ENCODE results near the gene PLCB3. TPM values are rescaled to one million over a fixed set of nuclear protein-coding genes. Genes with fewer than 3 reads are reported as not detected.
A peak's percentile ranks its signal among the peaks of the same experiment; 100 is the strongest.

Gene PLCB3
- polyA plus RNA-seq, 1 donor from 2014 or later = 2.1 TPM

DNA sequence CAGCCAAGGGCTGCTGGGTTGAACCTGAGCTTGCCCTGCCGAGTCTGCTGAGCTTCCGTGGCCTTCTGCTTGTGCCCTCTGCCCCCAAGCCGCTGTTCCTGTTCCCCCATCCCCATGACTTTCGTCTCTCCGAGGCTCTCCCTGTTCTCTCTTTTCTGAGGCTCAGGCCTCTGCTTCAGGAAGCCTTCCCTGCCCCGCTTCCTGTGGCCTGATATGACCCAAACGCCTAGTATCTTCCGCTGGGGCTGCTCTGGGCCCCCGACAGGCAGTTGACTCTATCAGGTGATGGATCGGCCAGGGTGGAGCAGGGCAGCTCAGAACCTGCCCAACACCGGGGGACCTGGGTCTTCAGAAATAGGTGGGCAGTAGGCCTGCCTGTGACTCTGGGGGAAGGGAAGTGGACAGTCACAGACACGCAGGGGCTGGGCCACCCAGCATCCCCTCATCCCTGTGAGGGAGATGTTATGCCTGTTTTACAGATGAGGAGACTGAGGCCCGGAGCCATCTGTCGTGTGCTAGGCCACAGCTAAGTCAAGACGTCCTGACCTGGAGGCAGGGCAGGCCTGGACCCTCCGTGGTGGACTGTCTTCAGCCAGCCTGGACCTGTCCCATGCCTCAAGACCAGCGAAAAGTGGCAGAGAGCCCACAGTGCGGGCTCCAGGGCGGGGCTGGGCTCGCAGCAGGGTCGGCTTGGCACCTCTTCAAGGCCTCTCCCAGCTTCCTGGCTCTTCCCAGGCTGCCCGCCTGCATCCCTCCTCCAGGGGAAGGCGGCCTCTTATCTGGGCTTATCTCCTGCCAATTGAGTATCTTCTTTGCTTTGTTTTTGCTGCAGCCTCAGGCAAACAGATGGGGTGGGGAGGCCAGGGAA is 16.9 kb downstream of the PLCB3 start:
- no peaks in the 10 kb centered on the region for H3K9me3 ChIP-seq (ENCODE audit: low read length)
- no peaks in the 10 kb centered on the region for H3K36me3 ChIP-seq (ENCODE audit: insufficient read depth, low read length)
- H3K27me3 ChIP-seq (ENCODE audit: insufficient read depth, low read depth, low read length) = no peaks in the 10 kb centered on the region
- peak overlapping the region; percentile 89 for H3K4me2 ChIP-seq (ENCODE audit: low read length)
- peaks cover 6% of the 10 kb centered on the region for H3F3A ChIP-seq (ENCODE audit: insufficient read depth, low read length, poor library complexity, severe bottlenecking)
- no peaks in the 10 kb centered on the region for H3K79me2 ChIP-seq (replicated peaks; ENCODE audit: insufficient read depth, low read length)
- no peaks in the 10 kb centered on the region for H4K20me1 ChIP-seq (ENCODE audit: insufficient read depth)
- no peak overlapping the region for H2AFZ ChIP-seq (ENCODE audit: low read depth, low read length)
- peak overlapping the region; percentile 87 for H3K9ac ChIP-seq (ENCODE audit: low read length)
- TF ChIP-seq, protein P1, sequence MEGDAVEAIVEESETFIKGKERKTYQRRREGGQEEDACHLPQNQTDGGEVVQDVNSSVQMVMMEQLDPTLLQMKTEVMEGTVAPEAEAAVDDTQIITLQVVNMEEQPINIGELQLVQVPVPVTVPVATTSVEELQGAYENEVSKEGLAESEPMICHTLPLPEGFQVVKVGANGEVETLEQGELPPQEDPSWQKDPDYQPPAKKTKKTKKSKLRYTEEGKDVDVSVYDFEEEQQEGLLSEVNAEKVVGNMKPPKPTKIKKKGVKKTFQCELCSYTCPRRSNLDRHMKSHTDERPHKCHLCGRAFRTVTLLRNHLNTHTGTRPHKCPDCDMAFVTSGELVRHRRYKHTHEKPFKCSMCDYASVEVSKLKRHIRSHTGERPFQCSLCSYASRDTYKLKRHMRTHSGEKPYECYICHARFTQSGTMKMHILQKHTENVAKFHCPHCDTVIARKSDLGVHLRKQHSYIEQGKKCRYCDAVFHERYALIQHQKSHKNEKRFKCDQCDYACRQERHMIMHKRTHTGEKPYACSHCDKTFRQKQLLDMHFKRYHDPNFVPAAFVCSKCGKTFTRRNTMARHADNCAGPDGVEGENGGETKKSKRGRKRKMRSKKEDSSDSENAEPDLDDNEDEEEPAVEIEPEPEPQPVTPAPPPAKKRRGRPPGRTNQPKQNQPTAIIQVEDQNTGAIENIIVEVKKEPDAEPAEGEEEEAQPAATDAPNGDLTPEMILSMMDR (IDR thresholded peaks at IDR 0.05; ENCODE audit: poor library complexity, severe bottlenecking) = no peak
- no peak for TF ChIP-seq RAD21 (conservative IDR thresholded peaks at IDR 0.05)
- TF ChIP-seq TAF1 (IDR thresholded peaks at IDR 0.05; ENCODE audit: low read depth) = no peak
- TF ChIP-seq SMC3 (conservative IDR thresholded peaks at IDR 0.05; ENCODE audit: poor library complexity) = no peak
- no peak for TF ChIP-seq EP300 (conservative IDR thresholded peaks at IDR 0.05; ENCODE audit: poor library complexity, severe bottlenecking)
- no peak for TF ChIP-seq POLR2AphosphoS5 (IDR thresholded peaks at IDR 0.05)
- TF ChIP-seq, protein P2, sequence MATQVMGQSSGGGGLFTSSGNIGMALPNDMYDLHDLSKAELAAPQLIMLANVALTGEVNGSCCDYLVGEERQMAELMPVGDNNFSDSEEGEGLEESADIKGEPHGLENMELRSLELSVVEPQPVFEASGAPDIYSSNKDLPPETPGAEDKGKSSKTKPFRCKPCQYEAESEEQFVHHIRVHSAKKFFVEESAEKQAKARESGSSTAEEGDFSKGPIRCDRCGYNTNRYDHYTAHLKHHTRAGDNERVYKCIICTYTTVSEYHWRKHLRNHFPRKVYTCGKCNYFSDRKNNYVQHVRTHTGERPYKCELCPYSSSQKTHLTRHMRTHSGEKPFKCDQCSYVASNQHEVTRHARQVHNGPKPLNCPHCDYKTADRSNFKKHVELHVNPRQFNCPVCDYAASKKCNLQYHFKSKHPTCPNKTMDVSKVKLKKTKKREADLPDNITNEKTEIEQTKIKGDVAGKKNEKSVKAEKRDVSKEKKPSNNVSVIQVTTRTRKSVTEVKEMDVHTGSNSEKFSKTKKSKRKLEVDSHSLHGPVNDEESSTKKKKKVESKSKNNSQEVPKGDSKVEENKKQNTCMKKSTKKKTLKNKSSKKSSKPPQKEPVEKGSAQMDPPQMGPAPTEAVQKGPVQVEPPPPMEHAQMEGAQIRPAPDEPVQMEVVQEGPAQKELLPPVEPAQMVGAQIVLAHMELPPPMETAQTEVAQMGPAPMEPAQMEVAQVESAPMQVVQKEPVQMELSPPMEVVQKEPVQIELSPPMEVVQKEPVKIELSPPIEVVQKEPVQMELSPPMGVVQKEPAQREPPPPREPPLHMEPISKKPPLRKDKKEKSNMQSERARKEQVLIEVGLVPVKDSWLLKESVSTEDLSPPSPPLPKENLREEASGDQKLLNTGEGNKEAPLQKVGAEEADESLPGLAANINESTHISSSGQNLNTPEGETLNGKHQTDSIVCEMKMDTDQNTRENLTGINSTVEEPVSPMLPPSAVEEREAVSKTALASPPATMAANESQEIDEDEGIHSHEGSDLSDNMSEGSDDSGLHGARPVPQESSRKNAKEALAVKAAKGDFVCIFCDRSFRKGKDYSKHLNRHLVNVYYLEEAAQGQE (IDR thresholded peaks at IDR 0.05; ENCODE audit: borderline replicate concordance) = no peak
- no peak for TF ChIP-seq EZH2 (IDR thresholded peaks at IDR 0.05; ENCODE audit: borderline replicate concordance, insufficient read depth, low read length, poor library complexity, severe bottlenecking)
- no peak for TF ChIP-seq MXI1 (conservative IDR thresholded peaks at IDR 0.05; ENCODE audit: poor library complexity, severe bottlenecking)
- H3K4me3 ChIP-seq (ENCODE audit: low read length) = peak overlapping the region; percentile 96
- H3K27ac ChIP-seq (ENCODE audit: low read length) = peak overlapping the region; percentile 87
- H3K9me2 ChIP-seq (ENCODE audit: insufficient read depth, low read length) = no peaks in the 10 kb centered on the region

DNA sequence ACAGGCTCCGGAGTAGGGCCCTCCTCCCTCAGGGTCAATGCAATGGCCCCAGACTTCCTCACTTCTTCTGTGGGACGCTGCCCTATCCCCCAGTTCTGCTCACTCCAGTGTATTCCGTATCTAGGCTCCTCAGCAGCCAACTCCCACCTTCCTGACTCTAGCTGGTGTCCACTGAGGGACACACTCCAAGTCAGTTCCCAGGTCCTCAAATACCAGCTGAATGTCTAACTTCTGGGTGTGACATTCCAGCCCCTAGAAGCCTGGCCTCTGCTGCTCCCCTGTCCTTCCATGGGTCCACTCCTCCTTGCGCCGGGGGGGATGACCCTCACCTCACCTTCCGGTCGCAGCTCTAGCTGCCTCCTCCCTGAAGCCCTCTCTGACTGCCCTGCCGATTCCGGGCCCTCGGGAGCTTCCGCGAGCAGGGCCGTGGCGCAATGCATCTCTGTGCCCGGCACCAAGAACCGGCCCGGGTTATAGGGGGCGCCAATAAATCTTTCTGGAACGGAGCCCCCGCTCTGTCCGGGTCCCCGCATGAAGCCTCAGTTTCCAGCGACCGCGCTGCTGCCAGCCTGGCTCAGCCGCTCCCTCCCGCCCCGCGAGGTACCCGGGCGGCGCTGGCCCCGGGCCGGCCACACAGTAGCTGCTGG is 17.7 kb downstream of the PLCB3 start:
- Histone ChIP-seq H3K9me3 (ENCODE audit: low read length) (no peaks in the 10 kb centered on the region), H3K36me3 (ENCODE audit: insufficient read depth, low read length) (no peaks in the 10 kb centered on the region), H3K27me3 (ENCODE audit: insufficient read depth, low read depth, low read length) (no peaks in the 10 kb centered on the region), H3K4me2 (ENCODE audit: low read length) (peak overlapping the region; percentile 89), H3K9ac (ENCODE audit: low read length) (peak overlapping the region; percentile 87), H3K27ac (ENCODE audit: low read length) (peak overlapping the region; percentile 87), H4K20me1 (ENCODE audit: insufficient read depth) (no peaks in the 10 kb centered on the region), H3K4me3 (ENCODE audit: low read length) (peak overlapping the region; percentile 96), H2AFZ (ENCODE audit: low read depth, low read length) (peak overlapping the region; percentile 45), H3K9me2 (ENCODE audit: insufficient read depth, low read length) (no peaks in the 10 kb centered on the region), H3K79me2 (replicated peaks; ENCODE audit: insufficient read depth, low read length) (no peaks in the 10 kb centered on the region), H3F3A (ENCODE audit: insufficient read depth, low read length, poor library complexity, severe bottlenecking) (peaks cover 6% of the 10 kb centered on the region)
- no peak for TF ChIP-seq SMC3 (conservative IDR thresholded peaks at IDR 0.05; ENCODE audit: poor library complexity)
- no peak for TF ChIP-seq POLR2AphosphoS5 (IDR thresholded peaks at IDR 0.05)
- no peak for TF ChIP-seq MXI1 (conservative IDR thresholded peaks at IDR 0.05; ENCODE audit: poor library complexity, severe bottlenecking)
- TF ChIP-seq EZH2 (IDR thresholded peaks at IDR 0.05; ENCODE audit: borderline replicate concordance, insufficient read depth, low read length, poor library complexity, severe bottlenecking) = no peak
- no peak for TF ChIP-seq TAF1 (IDR thresholded peaks at IDR 0.05; ENCODE audit: low read depth)
- TF ChIP-seq RAD21 (conservative IDR thresholded peaks at IDR 0.05) = no peak
- TF ChIP-seq, protein P1 (IDR thresholded peaks at IDR 0.05; ENCODE audit: poor library complexity, severe bottlenecking) = no peak
- TF ChIP-seq, protein P2 (IDR thresholded peaks at IDR 0.05; ENCODE audit: borderline replicate concordance) = no peak
- TF ChIP-seq EP300 (conservative IDR thresholded peaks at IDR 0.05; ENCODE audit: poor library complexity, severe bottlenecking) = no peak
